NOMO-1 treated with dmso at 0.1 percent for 144 hours (cell line): ENCODE measurements around the gene TRPM2.
"Not testable (repeated sequence)": the region's sequence is repeated elsewhere in the genome, so short reads cannot be mapped to it uniquely, and the experiment has no call there.

Experiments used
- DNase-seq: peaks from one replicate; lab custom pipeline; 2025; ENCODE audit not compliant: unreplicated experiment; lab: John Stamatoyannopoulos, UW

The TRPM2 gene

GRCh38 chr21:44354001-44354405 is 582 bp downstream of the TRPM2 start:
- peak; percentile 87 for DNase-seq

- DNase-seq, result peak; percentile 37
These were observed 1.7 kb downstream of the TRPM2 start for GRCh38 chr21:44354775-44355771.

- DNase-seq, result no peak
These were observed 2.7 kb downstream of the TRPM2 start for GRCh38 chr21:44356160-44356559.

GRCh38 chr21:44356636-44357035 is 3.2 kb downstream of the TRPM2 start:
- no peak for DNase-seq

- DNase-seq, result no peak
These were observed 3.8 kb downstream of the TRPM2 start for GRCh38 chr21:44357064-44357837.

GRCh38 chr21:44359396-44359795 is 6.0 kb downstream of the TRPM2 start:
- no peak for DNase-seq

DNA sequence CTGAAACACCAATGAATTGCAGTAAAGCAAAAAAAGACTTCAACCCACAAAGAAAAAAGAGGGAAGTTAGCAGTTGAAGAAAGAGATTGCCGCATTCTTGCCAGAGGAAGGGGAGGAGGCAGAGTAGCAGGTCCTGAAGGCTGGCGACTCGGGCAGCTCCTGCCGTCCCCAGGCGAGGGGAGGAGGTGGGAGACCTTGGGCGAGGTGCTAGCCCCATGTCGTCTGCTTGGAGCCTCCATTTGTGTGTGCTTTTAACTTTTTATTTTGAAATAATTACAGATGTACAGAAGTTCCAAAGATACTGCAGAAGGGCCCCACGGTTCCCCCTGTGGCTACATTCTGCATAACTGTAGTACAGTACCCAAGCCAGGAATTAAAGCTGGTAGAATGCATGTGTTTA is 6.7 kb downstream of the TRPM2 start:
- peak; percentile 90 for DNase-seq

DNA sequence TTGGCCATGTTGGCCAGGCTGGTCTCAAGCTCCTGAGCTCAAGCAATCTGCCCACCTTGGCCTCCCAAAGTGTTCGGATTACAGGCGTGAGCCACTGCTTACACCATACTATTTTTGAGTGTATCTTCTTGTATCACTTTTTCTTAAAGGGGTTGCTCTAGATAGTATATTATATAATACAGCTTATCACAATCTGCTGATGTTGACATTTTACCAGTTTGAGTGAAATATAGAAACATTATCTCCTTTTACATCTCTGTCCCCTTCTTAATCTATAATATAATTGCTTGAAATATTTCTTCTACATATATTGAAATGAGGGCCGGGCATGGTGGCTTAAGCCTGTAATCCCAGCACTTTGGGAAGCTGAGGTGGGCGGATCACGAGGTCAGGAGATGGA is 8.5 kb downstream of the TRPM2 start:
- DNase-seq, result not testable (repeated sequence)

DNA sequence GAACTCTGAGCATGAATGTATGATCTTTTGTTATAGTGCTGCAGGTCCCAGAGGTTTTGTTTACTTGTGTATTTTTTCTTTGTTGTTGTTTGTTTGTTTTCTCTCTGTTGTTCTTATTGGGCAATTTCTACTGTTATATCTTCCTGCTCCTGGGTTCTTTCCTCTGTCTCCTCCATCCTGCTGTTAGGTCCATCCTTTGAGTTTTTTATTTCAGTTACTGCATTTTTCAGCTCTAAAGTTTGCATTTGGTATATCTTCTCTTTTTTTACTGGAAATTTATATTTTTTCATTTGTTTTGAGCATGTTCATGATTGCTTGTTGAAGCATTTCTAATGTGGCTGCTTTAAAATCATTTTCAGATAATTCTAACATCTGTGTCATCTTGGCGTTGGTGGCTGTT is 9.9 kb downstream of the TRPM2 start:
- no peak for DNase-seq

GRCh38 chr21:44364151-44365053 is 11.0 kb downstream of the TRPM2 start:
- no peak for DNase-seq

- no peak for DNase-seq
These were observed 12.0 kb downstream of the TRPM2 start for GRCh38 chr21:44365251-44365966.

GRCh38 chr21:44365967-44366585 is 12.7 kb downstream of the TRPM2 start:
- no peak for DNase-seq

DNA sequence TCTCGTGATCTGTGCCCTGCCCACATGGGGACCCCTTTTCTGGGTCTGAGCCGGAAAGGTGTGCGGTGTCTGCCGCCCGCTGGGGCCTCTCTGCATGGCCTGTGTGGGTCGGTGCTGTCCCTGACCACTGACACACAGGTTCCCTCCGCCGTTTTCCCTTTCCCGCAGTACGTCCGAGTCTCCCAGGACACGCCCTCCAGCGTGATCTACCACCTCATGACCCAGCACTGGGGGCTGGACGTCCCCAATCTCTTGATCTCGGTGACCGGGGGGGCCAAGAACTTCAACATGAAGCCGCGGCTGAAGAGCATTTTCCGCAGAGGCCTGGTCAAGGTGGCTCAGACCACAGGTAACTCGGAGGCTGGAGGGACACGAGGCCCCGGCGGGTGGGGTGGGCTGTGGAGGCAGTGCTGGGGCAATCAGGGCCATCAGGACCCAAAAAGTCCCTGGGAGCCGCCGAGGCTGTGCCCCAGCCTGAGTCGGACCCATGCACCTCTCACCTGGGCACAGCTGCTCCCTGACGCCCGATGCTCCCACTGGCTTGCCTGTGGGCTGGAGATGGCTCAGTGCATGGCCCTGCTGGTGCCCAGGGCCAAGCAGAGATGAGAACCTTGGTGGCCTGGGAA is 13.3 kb downstream of the TRPM2 start:
- no peak for DNase-seq

- no peak for DNase-seq
These were observed 15.5 kb downstream of the TRPM2 start for GRCh38 chr21:44368711-44369446.

DNA sequence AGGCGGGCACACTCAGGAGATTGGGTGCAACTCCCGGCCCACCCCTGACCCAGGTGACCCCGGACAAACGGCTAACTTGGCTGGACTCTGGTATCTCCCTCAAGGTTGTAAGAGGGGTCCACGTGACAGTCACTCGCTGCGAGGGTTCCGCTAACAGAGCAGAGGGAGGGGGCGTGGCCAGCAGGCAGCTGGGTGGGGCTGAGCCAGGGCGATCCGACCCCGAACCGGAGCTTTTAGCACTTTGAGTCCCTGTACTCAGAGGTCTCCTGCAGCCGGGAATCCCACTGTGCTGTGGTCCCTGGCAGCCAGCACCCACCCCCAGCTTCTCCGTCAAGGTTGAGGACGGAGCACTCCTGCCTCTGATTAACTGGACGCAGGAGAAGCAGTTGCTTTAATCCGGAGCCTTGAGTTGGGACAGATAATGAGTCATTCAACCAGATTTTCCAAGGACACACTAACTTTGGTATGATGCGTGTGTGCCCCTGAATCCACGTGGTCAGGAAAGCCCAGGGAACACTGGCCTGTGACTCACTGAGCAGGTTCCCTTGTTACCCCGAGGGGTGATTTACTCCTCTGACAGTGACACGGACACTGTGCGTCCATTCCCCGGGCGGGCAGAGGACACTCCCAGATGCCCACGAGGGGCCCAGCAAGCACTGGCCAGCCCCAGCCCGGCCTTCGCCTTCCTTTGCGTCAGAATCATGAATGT is 16.8 kb downstream of the TRPM2 start:
- DNase-seq, result no peak

DNA sequence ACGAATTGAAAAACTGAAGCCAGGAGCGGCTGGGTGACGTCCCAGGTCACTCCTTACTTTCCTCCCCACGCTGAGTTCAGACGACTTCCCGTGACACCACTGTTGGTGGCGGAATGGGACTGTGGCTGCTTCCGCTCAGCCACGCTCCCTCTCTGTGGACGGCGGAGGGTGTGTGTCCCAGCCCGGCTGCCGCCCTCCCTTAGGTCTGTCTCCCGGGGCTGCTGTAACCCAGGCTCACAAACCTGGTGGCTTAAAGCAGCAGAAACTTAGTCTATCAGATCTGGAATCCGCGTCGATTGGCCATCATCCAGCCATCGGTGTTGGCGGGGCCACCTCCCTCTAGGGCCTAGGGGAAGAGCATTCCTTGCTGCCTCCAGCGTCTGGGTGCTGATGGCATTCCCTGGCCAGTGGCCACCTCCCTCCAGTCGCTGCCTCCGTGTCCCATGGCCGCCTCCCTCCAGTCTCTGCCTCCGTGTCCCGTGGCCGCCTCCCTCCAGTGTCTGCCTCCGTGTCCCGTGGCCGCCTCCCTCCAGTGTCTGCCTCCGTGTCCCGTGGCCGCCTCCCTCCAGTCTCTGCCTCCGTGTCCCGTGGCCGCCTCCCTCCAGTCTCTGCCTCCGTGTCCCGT is 17.5 kb downstream of the TRPM2 start:
- no peak for DNase-seq

DNA sequence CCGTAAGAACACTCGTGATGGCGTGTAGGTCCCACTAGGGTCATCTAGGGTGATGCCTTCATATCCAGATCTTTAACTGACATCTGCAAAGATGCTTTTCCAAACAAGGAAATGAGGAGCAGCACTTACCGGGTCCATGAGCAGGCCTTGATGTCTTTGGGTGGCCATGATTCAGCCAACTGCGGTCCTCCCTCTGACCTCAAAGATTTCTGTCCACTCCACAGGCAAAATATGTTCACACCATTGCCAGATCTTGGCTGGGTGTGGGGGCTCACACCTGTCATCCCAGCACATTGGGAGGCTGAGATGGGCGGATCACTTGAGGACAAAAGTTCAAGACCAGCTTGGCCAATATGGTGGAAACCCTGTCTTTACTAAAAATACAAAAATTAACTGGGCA is 18.2 kb downstream of the TRPM2 start:
- no peak for DNase-seq

DNA sequence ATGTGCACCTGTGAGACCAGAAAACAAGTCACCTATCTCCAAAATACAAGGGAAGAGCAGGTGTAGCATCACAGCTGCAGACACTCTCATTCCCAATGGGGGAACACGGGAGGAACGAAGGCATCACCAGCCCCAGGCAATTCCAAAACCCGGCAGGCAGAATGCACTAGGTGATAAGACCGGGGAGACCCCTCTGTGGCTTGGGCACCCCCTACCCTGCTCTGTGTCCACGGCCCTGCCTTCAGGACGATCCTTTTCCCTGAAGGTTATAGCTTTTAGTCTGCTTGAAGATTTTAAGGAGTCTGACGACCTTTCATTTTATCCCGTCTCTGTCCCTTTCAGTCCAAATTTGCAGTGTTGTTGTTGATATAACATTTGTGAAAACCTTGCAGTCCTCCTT is 19.2 kb downstream of the TRPM2 start:
- no peak for DNase-seq
